ENCODE results near the gene ZNF101.

The ZNF101 gene

GRCh38 chr19:19627621-19628500 is 40.8 kb upstream of the ZNF101 start, which contains the start of gene LPAR2:
TSS of gene LPAR2 (minus strand) at chr19:19628220. CDS start at chr19:19627275, 945 bp downstream.
- peak; percentile 7 for TF ChIP-seq CTCF (IDR thresholded peaks at IDR 0.05; ENCODE audit: insufficient read depth, low read depth, low read length, missing control alignments)
- peak within 1 kb of the TSS; percentile 65 for H3K4me3 ChIP-seq (ENCODE audit: low read depth, low read length)
- DNase-seq (ENCODE audit: low read depth) = peak; percentile 86

GRCh38 chr19:19628501-19629134 is 40.0 kb upstream of the ZNF101 start:
- no peak for TF ChIP-seq CTCF (IDR thresholded peaks at IDR 0.05; ENCODE audit: insufficient read depth, low read depth, low read length, missing control alignments)
- peak; percentile 58 for DNase-seq (ENCODE audit: low read depth)
- H3K4me3 ChIP-seq (ENCODE audit: low read depth, low read length) = peak overlapping the region; percentile 65

- TF ChIP-seq CTCF (IDR thresholded peaks at IDR 0.05; ENCODE audit: insufficient read depth, low read depth, low read length, missing control alignments) = no peak
- peak; percentile 2 for DNase-seq (ENCODE audit: low read depth)
- no peak overlapping the region for H3K4me3 ChIP-seq (ENCODE audit: low read depth, low read length)
These were observed 38.6 kb upstream of the ZNF101 start for GRCh38 chr19:19630062-19630414.

GRCh38 chr19:19630426-19630825 is 38.2 kb upstream of the ZNF101 start:
- no peak for TF ChIP-seq CTCF (IDR thresholded peaks at IDR 0.05; ENCODE audit: insufficient read depth, low read depth, low read length, missing control alignments)
- no peak overlapping the region for H3K4me3 ChIP-seq (ENCODE audit: low read depth, low read length)
- no peak for DNase-seq (ENCODE audit: low read depth)

- no peak for TF ChIP-seq CTCF (IDR thresholded peaks at IDR 0.05; ENCODE audit: insufficient read depth, low read depth, low read length, missing control alignments)
- no peak for DNase-seq (ENCODE audit: low read depth)
- no peak overlapping the region for H3K4me3 ChIP-seq (ENCODE audit: low read depth, low read length)
These were observed 37.3 kb upstream of the ZNF101 start for GRCh38 chr19:19631346-19631745.

- TF ChIP-seq CTCF (IDR thresholded peaks at IDR 0.05; ENCODE audit: insufficient read depth, low read depth, low read length, missing control alignments) = no peak
- no peak for DNase-seq (ENCODE audit: low read depth)
- no peak overlapping the region for H3K4me3 ChIP-seq (ENCODE audit: low read depth, low read length)
These were observed 36.0 kb upstream of the ZNF101 start for GRCh38 chr19:19632661-19633060.

All from GM12865 (cell line).